Thoracic aorta (tissue), 2 donors: ENCODE measurements around the gene UBL4A. TPM values are rescaled to one million over a fixed set of nuclear protein-coding genes. Genes with fewer than 3 reads are reported as not detected.

Experiments used
- ATAC-seq: fragments of 150-250 bp; one replicate; pipeline ENCODE4 v1.8.0; 2017; ENCODE audit warnings: low read depth; ENCODE audit not compliant: insufficient number of reproducible peaks, low FRiP score
- DNase-seq: peaks from one replicate; pipeline ENCODE4 v3.0.0-alpha.2; 2020; ENCODE audit warnings: low spot score
- H3K27ac ChIP-seq, 2 donors: fragments of 200-600 bp; sonication (generic); 1 replicate in 1 of 2; 2 replicates in 1 of 2; pipeline ENCODE4 v1.5.1; 2016; ENCODE audit warnings: mild to moderate bottlenecking in 2 of 2, moderate library complexity in 2 of 2
- H3K27me3 ChIP-seq: fragments of 200-600 bp; sonication (generic); replicated peaks from 2 replicates; pipeline ENCODE4 v1.6.0; 2016; ENCODE audit warnings: mild to moderate bottlenecking; ENCODE audit not compliant: insufficient read depth
- H3K36me3 ChIP-seq: fragments of 200-600 bp; sonication (generic); one replicate; pipeline ENCODE4 v1.5.1; 2016
- H3K4me1 ChIP-seq, 2 donors: fragments of 200-600 bp; sonication (generic); 1 replicate in 1 of 2; 2 replicates in 1 of 2; pipeline versions ENCODE4 v1.5.1 to v1.6.0; 2016; ENCODE audit warnings: low read depth in 2 of 2, mild to moderate bottlenecking in 1 of 2; ENCODE audit not compliant: control insufficient read depth in 1 of 2
- H3K4me3 ChIP-seq: fragments of 200-600 bp; sonication (generic); 2 replicates; pipeline ENCODE4 v1.5.1; 2016; ENCODE audit warnings: mild to moderate bottlenecking
- H3K9me3 ChIP-seq: fragments of 200-600 bp; sonication (generic); 2 replicates; pipeline ENCODE4 v1.5.1; 2016
- CTCF ChIP-seq: fragments of 200-600 bp; sonication (generic); IDR thresholded peaks from one replicate; pipeline ENCODE4 v1.5.1; 2019; ENCODE audit warnings: antibody characterized with exemption
- total RNA-seq, 2 donors: library from RNA; depleted of rRNA; stranded (reverse); fragments of >200 nt; gene quantifications; one replicate each; pipeline versions ENCODE4 v1.1.0 to v1.2.3, GENCODE V29; 2016

The UBL4A gene
- total RNA-seq, 2 donors from 2014 or later: 28.1 to 67.1 TPM

- Histone ChIP-seq H3K27ac (peak within 1 kb of the TSS; percentile 58 to 68), H3K27me3 (no peaks in the 10 kb centered on the region), H3K4me1 (no peaks in the 10 kb centered on the region), H3K36me3 (no peaks in the 10 kb centered on the region), H3K4me3 (peak within 1 kb of the TSS; percentile 70), H3K9me3 (no peaks in the 10 kb centered on the region)
- DNase-seq (peak; percentile 47), ATAC-seq (peak; percentile 70)
- TF ChIP-seq CTCF: no peak
Measured at GRCh38 chrX:154478728-154479622, 7.4 kb downstream of the UBL4A start, which contains the start of gene LAGE3. TSS of gene LAGE3 (minus strand) at chrX:154479281. CDS start at chrX:154478915, 366 bp downstream.

GRCh38 chrX:154477891-154478477 lies 8.4 kb downstream of the UBL4A start:
- Histone ChIP-seq H3K27me3 (no peaks in the 10 kb centered on the region), H3K4me3 (peak overlapping the region; percentile 70), H3K36me3 (no peaks in the 10 kb centered on the region), H3K9me3 (no peaks in the 10 kb centered on the region), H3K27ac (peak overlapping the region in 1 of 2 donors; percentile 68), H3K4me1 (no peaks in the 10 kb centered on the region)
- DNase-seq (no peak), ATAC-seq (no peak)
- no peak for TF ChIP-seq CTCF

- Histone ChIP-seq H3K4me3 (no peak overlapping the region), H3K4me1 (no peaks in the 10 kb centered on the region), H3K27me3 (no peaks in the 10 kb centered on the region), H3K9me3 (no peaks in the 10 kb centered on the region), H3K27ac (no peak overlapping the region), H3K36me3 (no peaks in the 10 kb centered on the region)
- ATAC-seq (no peak), DNase-seq (no peak)
- no peak for TF ChIP-seq CTCF
Measured at GRCh38 chrX:154476821-154477220, 9.6 kb downstream of the UBL4A start.

- no peak overlapping the region for H3K4me3 ChIP-seq
- H3K4me1 ChIP-seq: no peaks in the 10 kb centered on the region
- H3K27me3 ChIP-seq: no peaks in the 10 kb centered on the region
- DNase-seq: no peak
- peaks cover 3% of the 10 kb centered on the region for H3K36me3 ChIP-seq
- no peak overlapping the region for H3K27ac ChIP-seq
- no peaks in the 10 kb centered on the region for H3K9me3 ChIP-seq
- no peak for ATAC-seq
- no peak for TF ChIP-seq CTCF
Measured at GRCh38 chrX:154473683-154474082, 12.7 kb downstream of the UBL4A start.
